Measurements from ENCODE around the gene PHEX. TPM values are rescaled to one million over a fixed set of nuclear protein-coding genes. Genes with fewer than 3 reads are reported as not detected.
A peak's percentile ranks its signal among the peaks of the same experiment; 100 is the strongest.

PHEX gene
- total RNA-seq, 1 donor from 2014 or later: 5.3 TPM

DNA sequence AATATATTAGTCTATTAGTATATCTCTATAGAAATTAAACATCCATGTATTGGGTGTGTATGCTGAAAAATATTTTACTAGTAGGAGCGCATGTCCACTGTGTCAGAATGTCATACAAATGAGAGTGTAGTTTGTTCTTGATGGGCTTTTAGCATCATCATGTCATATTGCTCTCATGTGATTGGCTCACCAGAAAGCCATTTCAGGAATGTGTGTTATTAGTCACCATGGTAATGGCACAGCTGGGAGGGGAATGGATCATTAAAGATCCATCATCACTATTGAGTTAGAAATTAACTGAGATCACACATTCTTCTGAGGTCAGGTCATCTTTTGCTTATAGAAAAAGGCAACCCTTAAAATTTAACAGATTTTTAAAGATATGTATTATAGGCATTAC, 77.3 kb downstream of the PHEX start:
- FAIRE-seq (no peak), DNase-seq (ENCODE audit: low read depth) (peak; percentile 79)
- no peaks in the 10 kb centered on the region for H3K36me3 ChIP-seq (ENCODE audit: control insufficient read depth, insufficient read depth, low read length)
- no peak overlapping the region for H3K4me3 ChIP-seq (ENCODE audit: low read depth, low read length)
- TF ChIP-seq, protein P1, sequence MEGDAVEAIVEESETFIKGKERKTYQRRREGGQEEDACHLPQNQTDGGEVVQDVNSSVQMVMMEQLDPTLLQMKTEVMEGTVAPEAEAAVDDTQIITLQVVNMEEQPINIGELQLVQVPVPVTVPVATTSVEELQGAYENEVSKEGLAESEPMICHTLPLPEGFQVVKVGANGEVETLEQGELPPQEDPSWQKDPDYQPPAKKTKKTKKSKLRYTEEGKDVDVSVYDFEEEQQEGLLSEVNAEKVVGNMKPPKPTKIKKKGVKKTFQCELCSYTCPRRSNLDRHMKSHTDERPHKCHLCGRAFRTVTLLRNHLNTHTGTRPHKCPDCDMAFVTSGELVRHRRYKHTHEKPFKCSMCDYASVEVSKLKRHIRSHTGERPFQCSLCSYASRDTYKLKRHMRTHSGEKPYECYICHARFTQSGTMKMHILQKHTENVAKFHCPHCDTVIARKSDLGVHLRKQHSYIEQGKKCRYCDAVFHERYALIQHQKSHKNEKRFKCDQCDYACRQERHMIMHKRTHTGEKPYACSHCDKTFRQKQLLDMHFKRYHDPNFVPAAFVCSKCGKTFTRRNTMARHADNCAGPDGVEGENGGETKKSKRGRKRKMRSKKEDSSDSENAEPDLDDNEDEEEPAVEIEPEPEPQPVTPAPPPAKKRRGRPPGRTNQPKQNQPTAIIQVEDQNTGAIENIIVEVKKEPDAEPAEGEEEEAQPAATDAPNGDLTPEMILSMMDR (IDR thresholded peaks at IDR 0.05; ENCODE audit: insufficient read depth, low read length, severe bottlenecking): no peak
- no peaks in the 10 kb centered on the region for H3K27me3 ChIP-seq (ENCODE audit: control insufficient read depth, insufficient read depth, low read length)

DNA sequence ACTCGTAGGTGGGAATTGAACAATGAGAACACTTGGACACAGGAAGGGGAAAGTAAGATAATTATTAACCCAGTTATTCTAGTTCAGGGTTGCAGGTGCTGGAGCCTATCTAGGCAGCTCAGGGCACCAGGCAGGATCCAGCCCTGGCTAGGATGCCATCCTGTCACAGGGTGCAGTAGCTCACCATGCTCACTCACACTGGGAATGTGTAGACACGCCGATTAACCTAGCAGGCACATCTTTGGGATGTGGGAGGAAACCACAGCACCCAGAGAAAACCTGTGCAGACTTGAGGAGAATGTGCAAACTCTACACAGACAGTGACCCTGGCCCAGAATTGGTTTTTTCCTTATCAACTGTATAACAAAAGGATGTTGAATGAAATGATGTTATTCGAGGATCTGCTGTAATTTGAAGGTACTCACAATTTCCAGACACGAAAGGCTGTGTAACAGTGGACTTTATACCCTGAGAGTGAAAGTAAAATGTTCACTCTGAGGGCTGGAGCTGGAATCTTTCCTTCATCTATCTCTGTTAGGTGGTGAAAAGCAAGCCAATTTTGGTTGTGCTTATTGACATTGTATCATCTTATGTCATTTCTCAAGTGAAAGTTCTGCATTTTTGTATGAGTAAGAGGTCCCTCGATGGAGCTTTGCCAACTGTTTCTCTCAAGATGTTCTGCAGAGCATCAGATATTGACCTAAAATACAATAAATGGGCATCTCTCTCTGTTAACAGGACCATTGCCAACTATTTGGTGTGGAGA, 78.8 kb downstream of the PHEX start:
- TF ChIP-seq, protein P1 (IDR thresholded peaks at IDR 0.05; ENCODE audit: insufficient read depth, low read length, severe bottlenecking): no peak
- Histone ChIP-seq H3K36me3 (ENCODE audit: control insufficient read depth, insufficient read depth, low read length) (no peaks in the 10 kb centered on the region), H3K27me3 (ENCODE audit: control insufficient read depth, insufficient read depth, low read length) (no peaks in the 10 kb centered on the region), H3K4me3 (ENCODE audit: low read depth, low read length) (no peak overlapping the region)
- FAIRE-seq (no peak), DNase-seq (ENCODE audit: low read depth) (peak; percentile 59)

DNA sequence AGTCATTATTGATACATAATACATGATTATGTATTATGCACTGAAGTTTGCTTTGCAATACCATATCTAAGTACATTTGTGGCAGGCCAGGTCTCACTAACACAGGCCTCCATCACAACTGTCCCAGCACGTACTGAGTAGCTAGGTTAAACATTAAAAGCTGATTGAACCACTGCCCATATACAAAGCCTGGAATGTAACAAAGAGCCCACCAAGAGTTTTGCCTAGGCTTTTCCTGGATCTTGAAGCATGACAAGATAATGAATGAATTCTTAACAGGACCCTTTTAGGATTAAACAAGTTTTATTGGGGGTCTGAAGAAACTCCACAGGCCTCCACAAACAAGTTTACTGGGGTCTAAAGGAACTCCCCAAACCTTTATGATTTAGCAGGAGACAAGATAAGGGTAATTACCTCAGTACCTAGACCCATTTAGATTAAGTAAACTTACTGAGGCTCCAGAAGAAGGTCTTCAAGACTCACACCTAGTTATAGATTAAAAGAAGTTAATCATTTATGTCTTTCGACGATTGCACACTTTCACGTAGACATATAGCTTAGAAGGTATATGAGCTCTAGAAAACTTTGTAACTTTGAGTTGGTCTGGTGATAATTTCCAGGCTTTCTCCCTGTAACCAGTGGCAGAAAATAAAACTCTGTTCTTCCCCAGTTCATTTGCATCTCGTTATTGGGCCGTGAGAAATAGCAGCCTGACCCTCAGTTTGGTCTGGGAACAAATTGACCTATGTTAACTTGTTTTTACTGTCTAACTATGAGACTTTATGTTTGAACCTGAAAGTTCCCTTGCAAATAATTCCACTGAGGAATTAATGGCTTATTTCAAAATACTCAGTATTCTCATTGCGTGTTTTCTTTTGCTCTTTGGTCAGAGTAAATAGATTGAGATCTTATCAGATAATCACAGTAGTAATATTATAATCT, 84.8 kb downstream of the PHEX start:
- no peaks in the 10 kb centered on the region for H3K36me3 ChIP-seq (ENCODE audit: control insufficient read depth, insufficient read depth, low read length)
- TF ChIP-seq, protein P1 (IDR thresholded peaks at IDR 0.05; ENCODE audit: insufficient read depth, low read length, severe bottlenecking): no peak
- no peak for DNase-seq (ENCODE audit: low read depth)
- no peak overlapping the region for H3K4me3 ChIP-seq (ENCODE audit: low read depth, low read length)
- FAIRE-seq: no peak
- no peaks in the 10 kb centered on the region for H3K27me3 ChIP-seq (ENCODE audit: control insufficient read depth, insufficient read depth, low read length)

- no peak overlapping the region for H3K4me3 ChIP-seq (ENCODE audit: low read depth, low read length)
- FAIRE-seq: no peak
These were observed 85.5 kb downstream of the PHEX start for GRCh38 chrX:22117633-22118032.

GRCh38 chrX:22118161-22118830, 86.2 kb downstream of the PHEX start:
- DNase-seq (ENCODE audit: low read depth): peak; percentile 73
- Histone ChIP-seq H3K36me3 (ENCODE audit: control insufficient read depth, insufficient read depth, low read length) (no peaks in the 10 kb centered on the region), H3K4me3 (ENCODE audit: low read depth, low read length) (no peak overlapping the region), H3K27me3 (ENCODE audit: control insufficient read depth, insufficient read depth, low read length) (no peaks in the 10 kb centered on the region)
- no peak for FAIRE-seq
- TF ChIP-seq, protein P1 (IDR thresholded peaks at IDR 0.05; ENCODE audit: insufficient read depth, low read length, severe bottlenecking): no peak

More at GRCh38 chrX:22117633-22118032, 85.5 kb downstream of the PHEX start:
- TF ChIP-seq, protein P1 (IDR thresholded peaks at IDR 0.05; ENCODE audit: insufficient read depth, low read length, severe bottlenecking): no peak
- no peak for DNase-seq (ENCODE audit: low read depth)
- Histone ChIP-seq H3K36me3 (ENCODE audit: control insufficient read depth, insufficient read depth, low read length) (no peaks in the 10 kb centered on the region), H3K27me3 (ENCODE audit: control insufficient read depth, insufficient read depth, low read length) (no peaks in the 10 kb centered on the region)
